DND-41 (cell line): Measurements from ENCODE around the gene SLC38A3.

ENCODE experiments used
- ATAC-seq: fragments of 200-7000 bp; cut with Tn5 transposase; 3 replicates; pipeline ENCODE4 v1.9.1; 2021; ENCODE audit warnings: low read depth; ENCODE audit not compliant: insufficient read depth
- DNase-seq: peaks from one replicate; pipeline ENCODE4 v3.0.0-alpha.2; 2020
- H2AFZ ChIP-seq: 2 replicates; pipeline ENCODE4 v1.6.0; 2012; ENCODE audit warnings: low read depth, low read length
- H3K27ac ChIP-seq: 2 replicates; pipeline ENCODE4 v1.5.1; 2012; ENCODE audit warnings: low read length, inconsistent platforms
- H3K27me3 ChIP-seq: fragments of 200-600 bp; sonication (generic); 2 replicates; pipeline ENCODE4 v1.6.0; 2012; ENCODE audit warnings: low read length, mild to moderate bottlenecking, inconsistent platforms; ENCODE audit not compliant: insufficient read depth, poor library complexity
- H3K36me3 ChIP-seq: 2 replicates; pipeline ENCODE4 v1.5.1; 2012; ENCODE audit warnings: low read length, inconsistent platforms; ENCODE audit not compliant: insufficient read depth
- H3K4me1 ChIP-seq: 2 replicates; pipeline ENCODE4 v1.5.1; 2012; ENCODE audit warnings: mild to moderate bottlenecking, low read length; ENCODE audit not compliant: insufficient read depth
- H3K4me2 ChIP-seq: 2 replicates; pipeline ENCODE4 v1.6.0; 2012; ENCODE audit warnings: mild to moderate bottlenecking, moderate library complexity, low read length, inconsistent platforms; ENCODE audit not compliant: insufficient read depth
- H3K4me3 ChIP-seq, 2 experiments: fragments of 200-600 bp in 1 of 2; shearing (Covaris generic) in 1 of 2; 2 replicates each; pipeline ENCODE4 v1.5.1; 2012 to 2016; ENCODE audit warnings: inconsistent platforms in 2 of 2, low read length in 2 of 2, mild to moderate bottlenecking in 2 of 2, low read depth in 1 of 2, moderate library complexity in 1 of 2
- H3K79me2 ChIP-seq: 2 replicates; pipeline ENCODE4 v1.6.0; 2012; ENCODE audit warnings: low read length, inconsistent platforms; ENCODE audit not compliant: insufficient read depth
- H3K9ac ChIP-seq: 2 replicates; pipeline ENCODE4 v1.6.0; 2012; ENCODE audit warnings: low read depth, mild to moderate bottlenecking, inconsistent platforms, low read length, moderate library complexity
- H3K9me3 ChIP-seq: 2 replicates; pipeline ENCODE4 v1.5.1; 2012; ENCODE audit warnings: low read length, moderate library complexity, mild to moderate bottlenecking, inconsistent platforms; ENCODE audit not compliant: insufficient read depth, severe bottlenecking
- H4K20me1 ChIP-seq: 2 replicates; pipeline ENCODE4 v1.6.0; 2012; ENCODE audit warnings: low read length; ENCODE audit not compliant: insufficient read depth
- CTCF ChIP-seq: IDR thresholded peaks from 2 replicates; pipeline ENCODE4 v1.5.1; 2012; ENCODE audit warnings: borderline replicate concordance, low read length, moderate library complexity, mild to moderate bottlenecking; ENCODE audit not compliant: poor library complexity, severe bottlenecking; ENCODE audit errors: extremely low read depth
- EZH2 ChIP-seq: IDR thresholded peaks from 3 replicates; pipeline ENCODE4 v1.6.1; 2012; ENCODE audit warnings: borderline replicate concordance, low read depth, mild to moderate bottlenecking, moderate library complexity, low read length, inconsistent platforms; ENCODE audit not compliant: severe bottlenecking

Gene SLC38A3

DNA sequence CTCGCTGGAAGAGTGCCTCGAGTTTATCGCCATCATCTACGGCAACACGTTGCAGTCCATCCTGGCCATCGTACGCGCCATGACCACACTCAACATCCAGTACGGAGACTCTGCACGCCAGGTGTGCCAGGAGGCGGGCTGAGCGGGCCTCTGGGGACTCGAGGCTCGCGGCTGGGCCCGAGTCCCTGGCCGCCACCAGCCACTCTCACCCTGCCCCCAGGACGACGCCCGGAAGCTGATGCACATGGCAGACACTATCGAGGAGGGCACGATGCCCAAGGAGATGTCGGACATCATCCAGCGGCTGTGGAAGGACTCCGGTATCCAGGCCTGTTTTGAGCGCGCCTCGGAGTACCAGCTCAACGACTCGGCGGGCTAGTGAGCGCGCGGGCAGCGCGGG lies 11.8 kb upstream of the SLC38A3 start:
- no peak overlapping the region for H2AFZ ChIP-seq
- no peak for ATAC-seq
- H3K9me3 ChIP-seq = no peaks in the 10 kb centered on the region
- no peaks in the 10 kb centered on the region for H3K27me3 ChIP-seq
- H3K9ac ChIP-seq = no peak overlapping the region
- no peak overlapping the region for H3K27ac ChIP-seq
- peaks cover 3% of the 10 kb centered on the region for H3K4me1 ChIP-seq
- no peak overlapping the region for H3K4me3 ChIP-seq
- H3K79me2 ChIP-seq = no peaks in the 10 kb centered on the region
- DNase-seq = no peak
- no peak for TF ChIP-seq EZH2
- TF ChIP-seq CTCF = no peak
- 0 out of 2 replicates have a peak, but pooled peaks cover 2% of the 10 kb centered on the region for H4K20me1 ChIP-seq
- no peak overlapping the region for H3K4me2 ChIP-seq
- no peaks in the 10 kb centered on the region for H3K36me3 ChIP-seq

GRCh38 chr3:50193746-50194127 lies 11.3 kb upstream of the SLC38A3 start:
- Histone ChIP-seq H2AFZ (no peak overlapping the region), H3K27me3 (no peaks in the 10 kb centered on the region), H3K36me3 (no peaks in the 10 kb centered on the region), H4K20me1 (0 out of 2 replicates have a peak, but pooled peaks cover 2% of the 10 kb centered on the region), H3K4me2 (no peak overlapping the region), H3K4me3 (no peak overlapping the region), H3K27ac (no peak overlapping the region), H3K9me3 (no peaks in the 10 kb centered on the region), H3K9ac (no peak overlapping the region), H3K79me2 (no peaks in the 10 kb centered on the region), H3K4me1 (peaks cover 3% of the 10 kb centered on the region)
- ATAC-seq (no peak), DNase-seq (no peak)
- TF ChIP-seq CTCF (no peak), EZH2 (no peak)

DNA sequence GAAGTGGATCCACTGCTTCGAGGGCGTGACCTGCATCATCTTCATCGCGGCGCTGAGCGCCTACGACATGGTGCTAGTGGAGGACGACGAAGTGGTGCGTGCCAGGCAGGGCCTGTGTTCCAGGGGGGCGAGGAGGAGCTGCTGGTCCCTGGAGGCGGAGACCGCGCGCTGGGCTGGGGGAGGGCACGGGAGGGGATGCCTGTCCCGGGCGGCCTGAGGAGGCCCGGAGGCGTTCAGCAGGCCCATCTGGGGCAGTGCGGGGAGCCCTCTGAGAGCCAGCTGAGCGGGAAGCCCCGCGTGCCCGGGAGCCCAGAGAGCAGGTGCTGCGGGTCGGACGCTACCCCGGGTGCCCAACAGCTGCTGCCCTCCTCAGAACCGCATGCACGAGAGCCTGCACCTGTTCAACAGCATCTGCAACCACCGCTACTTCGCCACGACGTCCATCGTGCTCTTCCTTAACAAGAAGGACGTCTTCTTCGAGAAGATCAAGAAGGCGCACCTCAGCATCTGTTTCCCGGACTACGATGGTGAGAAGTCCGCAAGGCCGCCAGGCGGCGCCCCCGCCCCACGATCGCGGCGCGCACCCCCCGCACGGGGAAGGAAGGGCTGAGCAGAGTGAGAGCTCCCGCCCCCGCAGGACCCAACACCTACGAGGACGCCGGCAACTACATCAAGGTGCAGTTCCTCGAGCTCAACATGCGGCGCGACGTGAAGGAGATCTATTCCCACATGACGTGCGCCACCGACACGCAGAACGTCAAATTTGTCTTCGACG lies 10.8 kb upstream of the SLC38A3 start:
- ATAC-seq (peak; percentile 75), DNase-seq (peak; percentile 65)
- H3K27me3 ChIP-seq = no peaks in the 10 kb centered on the region
- H3K9me3 ChIP-seq = no peaks in the 10 kb centered on the region
- no peak overlapping the region for H3K4me3 ChIP-seq
- no peak overlapping the region for H3K4me2 ChIP-seq
- H4K20me1 ChIP-seq = 0 out of 2 replicates have a peak, but pooled peaks cover 2% of the 10 kb centered on the region
- peaks cover 3% of the 10 kb centered on the region for H3K4me1 ChIP-seq
- H2AFZ ChIP-seq = no peak overlapping the region
- no peak overlapping the region for H3K9ac ChIP-seq
- no peaks in the 10 kb centered on the region for H3K36me3 ChIP-seq
- TF ChIP-seq EZH2 = no peak
- peak; percentile 79 for TF ChIP-seq CTCF
- H3K79me2 ChIP-seq = no peaks in the 10 kb centered on the region
- no peak overlapping the region for H3K27ac ChIP-seq
